AG04449 (cell line): Measurements from ENCODE around the gene KIF5B.
"Not testable (repeated sequence)": the region's sequence is repeated elsewhere in the genome, so short reads cannot be mapped to it uniquely, and the experiment has no call there.

Source experiments
- CTCF ChIA-PET: fragments of 350-600 bp; formaldehyde crosslinking; extraction: SDS; loops from one replicate; lab custom pipeline; 2021; ENCODE audit warnings: antibody characterized with exemption; lab: Yijun Ruan, JAX
- POLR2A ChIA-PET: fragments of 400-600, 350-600 bp; formaldehyde crosslinking; extraction: SDS; loops from one replicate; lab custom pipeline; 2020; ENCODE audit warnings: antibody characterized with exemption, inconsistent platforms; lab: Yijun Ruan, JAX
- DNase-seq: peaks from one replicate; pipeline ENCODE4 v3.0.0-alpha.2; 2010; ENCODE audit warnings: low read depth, low spot score
- H3K4me3 ChIP-seq: 2 replicates; pipeline ENCODE4 v1.5.1; 2011; ENCODE audit warnings: low read depth, mild to moderate bottlenecking, control low read depth, low read length
- TF ChIP-seq, protein P1 (sequence below): IDR thresholded peaks from one replicate; pipeline ENCODE4 v1.5.1; 2011; ENCODE audit warnings: mild to moderate bottlenecking, moderate library complexity, low read length, control low read depth, inconsistent platforms; ENCODE audit not compliant: insufficient read depth; ENCODE audit errors: missing control alignments

KIF5B gene

DNA sequence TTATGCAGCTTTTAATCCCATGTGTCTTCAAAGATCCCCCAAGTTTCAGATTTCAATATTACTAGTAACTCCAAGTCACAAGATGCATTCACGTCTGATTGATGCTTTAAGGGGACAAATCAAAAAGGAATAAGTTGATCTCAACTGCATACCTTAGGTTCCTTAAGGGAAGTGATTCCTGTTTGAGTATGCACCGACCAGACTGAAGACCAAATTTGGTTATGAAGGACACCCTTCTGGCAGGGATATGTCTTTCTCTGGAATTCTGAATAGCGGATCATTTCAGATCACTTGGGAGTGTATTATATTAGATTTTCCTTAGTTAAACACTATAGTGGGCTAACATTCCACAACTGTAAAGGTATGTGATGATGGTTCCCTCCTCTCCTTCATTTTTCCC is 4.3 kb downstream of the KIF5B start:
- H3K4me3 ChIP-seq = no peak overlapping the region
- DNase-seq = no peak
- TF ChIP-seq, protein P1, sequence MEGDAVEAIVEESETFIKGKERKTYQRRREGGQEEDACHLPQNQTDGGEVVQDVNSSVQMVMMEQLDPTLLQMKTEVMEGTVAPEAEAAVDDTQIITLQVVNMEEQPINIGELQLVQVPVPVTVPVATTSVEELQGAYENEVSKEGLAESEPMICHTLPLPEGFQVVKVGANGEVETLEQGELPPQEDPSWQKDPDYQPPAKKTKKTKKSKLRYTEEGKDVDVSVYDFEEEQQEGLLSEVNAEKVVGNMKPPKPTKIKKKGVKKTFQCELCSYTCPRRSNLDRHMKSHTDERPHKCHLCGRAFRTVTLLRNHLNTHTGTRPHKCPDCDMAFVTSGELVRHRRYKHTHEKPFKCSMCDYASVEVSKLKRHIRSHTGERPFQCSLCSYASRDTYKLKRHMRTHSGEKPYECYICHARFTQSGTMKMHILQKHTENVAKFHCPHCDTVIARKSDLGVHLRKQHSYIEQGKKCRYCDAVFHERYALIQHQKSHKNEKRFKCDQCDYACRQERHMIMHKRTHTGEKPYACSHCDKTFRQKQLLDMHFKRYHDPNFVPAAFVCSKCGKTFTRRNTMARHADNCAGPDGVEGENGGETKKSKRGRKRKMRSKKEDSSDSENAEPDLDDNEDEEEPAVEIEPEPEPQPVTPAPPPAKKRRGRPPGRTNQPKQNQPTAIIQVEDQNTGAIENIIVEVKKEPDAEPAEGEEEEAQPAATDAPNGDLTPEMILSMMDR = no peak
- CTCF ChIA-PET = no interaction called here
- POLR2A ChIA-PET = no interaction called here

DNA sequence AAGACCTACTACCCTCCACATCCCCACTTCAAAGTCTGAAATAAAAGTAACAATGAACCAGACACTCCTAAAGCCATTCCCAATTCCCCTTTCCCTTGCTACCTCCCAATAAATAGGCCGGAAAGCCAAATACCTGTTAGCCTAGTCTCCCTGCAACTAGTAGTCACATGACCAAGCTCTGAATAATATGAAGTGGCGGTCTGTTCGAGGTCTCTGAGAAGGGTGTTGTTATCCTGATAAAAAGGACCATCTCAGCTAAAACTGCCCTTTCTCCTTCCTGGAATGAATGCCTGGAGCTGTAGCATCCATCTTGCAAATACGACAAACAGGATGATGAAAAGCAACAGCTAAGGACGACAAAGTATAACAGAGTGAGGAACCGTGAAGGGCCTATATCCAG is 6.0 kb downstream of the KIF5B start:
- CTCF ChIA-PET = no interaction called here
- TF ChIP-seq, protein P1 = no peak
- no peak for DNase-seq
- POLR2A ChIA-PET = no interaction called here
- H3K4me3 ChIP-seq = no peak overlapping the region

DNA sequence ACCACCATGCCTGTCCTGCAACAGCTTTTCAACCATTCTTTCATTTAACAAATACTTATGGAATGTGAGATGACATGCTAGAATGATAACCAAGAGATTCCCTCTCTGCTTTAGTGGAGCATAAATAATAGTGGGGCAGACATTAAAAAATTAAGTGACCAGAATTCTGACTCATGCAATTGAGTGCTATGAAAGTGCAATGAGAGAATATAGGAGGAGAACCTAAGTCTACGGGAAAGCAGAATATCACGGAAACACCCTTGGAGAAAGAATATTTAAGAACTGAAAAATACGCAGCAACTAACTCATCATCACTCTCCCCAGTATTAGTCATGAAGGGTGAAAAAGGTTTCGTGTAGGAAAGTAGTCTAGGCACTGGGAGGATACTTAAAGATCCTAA is 7.1 kb downstream of the KIF5B start:
- H3K4me3 ChIP-seq = no peak overlapping the region
- TF ChIP-seq, protein P1 = no peak
- ChIA-PET CTCF (no interaction called here), POLR2A (no interaction called here)
- no peak for DNase-seq

DNA sequence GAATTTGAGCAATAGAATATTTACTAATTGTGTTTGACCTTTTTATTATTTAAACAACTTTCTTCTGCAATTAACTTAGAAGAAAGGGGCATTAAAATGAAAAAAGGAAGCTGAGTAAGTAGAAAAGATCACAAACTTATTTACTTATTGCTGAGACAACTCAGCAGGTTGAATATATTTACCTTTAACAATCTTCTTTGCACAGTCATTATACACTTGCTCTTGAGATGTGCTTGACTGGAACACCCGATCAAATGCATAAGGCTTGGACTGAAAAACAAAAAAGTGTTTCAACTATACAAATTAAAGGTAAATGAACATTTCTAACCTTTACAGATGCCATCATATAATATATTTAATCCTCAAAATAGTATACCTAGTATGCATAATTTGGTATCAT is 7.9 kb downstream of the KIF5B start:
- ChIA-PET CTCF (no interaction called here), POLR2A (no interaction called here)
- DNase-seq = no peak
- TF ChIP-seq, protein P1 = no peak
- no peak overlapping the region for H3K4me3 ChIP-seq

DNA sequence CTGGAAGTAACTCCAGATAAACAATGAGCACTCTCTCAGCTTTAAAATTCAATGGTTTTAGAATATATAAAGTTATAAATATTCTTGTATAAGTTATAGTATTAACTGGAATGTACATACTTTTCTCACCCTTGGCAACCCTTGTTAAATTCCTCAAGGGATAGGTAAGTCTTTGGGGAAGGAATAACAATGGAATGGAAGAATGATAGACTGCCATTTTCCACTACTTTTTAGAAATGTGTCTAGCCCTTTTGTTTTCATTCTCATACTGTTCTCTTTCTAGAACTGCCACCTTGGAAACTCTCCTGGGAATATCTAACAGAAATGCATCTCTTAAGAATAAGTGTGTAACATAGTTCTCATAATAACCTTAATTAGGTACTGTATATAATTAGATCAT is 8.3 kb downstream of the KIF5B start:
- ChIA-PET CTCF (no interaction called here), POLR2A (no interaction called here)
- TF ChIP-seq, protein P1 = no peak
- no peak overlapping the region for H3K4me3 ChIP-seq
- DNase-seq = no peak

DNA sequence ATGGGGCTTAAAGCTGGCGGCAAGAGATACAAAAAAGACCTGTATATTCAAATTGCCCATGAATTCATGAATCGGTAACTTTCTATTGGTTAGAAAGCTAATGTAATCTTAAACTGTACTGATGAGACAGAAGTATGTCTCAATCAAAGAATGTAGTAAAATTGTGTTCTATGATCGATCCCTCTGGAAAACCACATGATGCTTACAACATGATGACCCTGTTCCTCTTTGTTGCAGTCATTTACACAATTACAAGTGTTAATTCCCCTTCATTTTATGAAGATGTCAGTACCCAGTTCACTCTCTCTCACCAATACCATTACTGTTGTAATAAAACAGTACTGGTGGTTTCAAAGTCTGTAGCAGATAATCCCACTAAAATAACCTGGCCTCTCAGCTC is 10.1 kb downstream of the KIF5B start:
- H3K4me3 ChIP-seq = no peak overlapping the region
- no peak for DNase-seq
- ChIA-PET POLR2A (no interaction called here), CTCF (interaction anchor here (1.0 to 1.2 kb wide), 2 partner anchors 9 to 163 kb away, joined by 3 read pairs; no protein-coding TSS in a partner anchor)
- TF ChIP-seq, protein P1 = no peak

DNA sequence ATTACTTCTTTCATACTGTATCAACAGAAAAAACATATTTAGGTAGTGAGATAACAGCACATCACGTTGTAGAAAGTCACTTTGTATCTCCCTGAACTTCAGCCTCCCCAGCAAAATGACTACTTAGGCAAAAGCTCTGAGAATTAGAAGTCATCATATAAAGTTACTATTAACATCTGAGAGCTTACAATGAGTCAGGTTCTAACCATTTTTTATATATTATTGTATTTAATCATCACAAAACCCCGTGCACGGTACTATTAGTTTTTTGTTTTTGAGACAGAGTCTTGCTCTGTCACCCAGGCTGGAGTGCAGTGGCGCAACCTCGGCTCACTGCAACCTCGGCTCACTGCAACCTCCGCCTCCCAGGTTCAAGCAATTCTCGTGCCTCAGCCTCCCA is 13.5 kb downstream of the KIF5B start:
- not testable (repeated sequence) for H3K4me3 ChIP-seq
- ChIA-PET CTCF (interaction anchor here (1.0 kb wide), 1 partner anchor 168 kb away, joined by 3 read pairs; no protein-coding TSS in a partner anchor), POLR2A (interaction anchor here (0.7 kb wide), 1 partner anchor 12 kb away, joined by 4 read pairs; no protein-coding TSS in a partner anchor)
- DNase-seq = peak; percentile 28
